ENCODE data around the gene PPP1R13L. TPM values are rescaled to one million over a fixed set of nuclear protein-coding genes. Genes with fewer than 3 reads are reported as not detected.

Gene PPP1R13L
- total and polyA plus RNA-seq, 2 of the 8 experiments (the other 6 are each of a cell fraction or from before 2014, with no cell fraction given): 9.1 to 15.3 TPM

DNA sequence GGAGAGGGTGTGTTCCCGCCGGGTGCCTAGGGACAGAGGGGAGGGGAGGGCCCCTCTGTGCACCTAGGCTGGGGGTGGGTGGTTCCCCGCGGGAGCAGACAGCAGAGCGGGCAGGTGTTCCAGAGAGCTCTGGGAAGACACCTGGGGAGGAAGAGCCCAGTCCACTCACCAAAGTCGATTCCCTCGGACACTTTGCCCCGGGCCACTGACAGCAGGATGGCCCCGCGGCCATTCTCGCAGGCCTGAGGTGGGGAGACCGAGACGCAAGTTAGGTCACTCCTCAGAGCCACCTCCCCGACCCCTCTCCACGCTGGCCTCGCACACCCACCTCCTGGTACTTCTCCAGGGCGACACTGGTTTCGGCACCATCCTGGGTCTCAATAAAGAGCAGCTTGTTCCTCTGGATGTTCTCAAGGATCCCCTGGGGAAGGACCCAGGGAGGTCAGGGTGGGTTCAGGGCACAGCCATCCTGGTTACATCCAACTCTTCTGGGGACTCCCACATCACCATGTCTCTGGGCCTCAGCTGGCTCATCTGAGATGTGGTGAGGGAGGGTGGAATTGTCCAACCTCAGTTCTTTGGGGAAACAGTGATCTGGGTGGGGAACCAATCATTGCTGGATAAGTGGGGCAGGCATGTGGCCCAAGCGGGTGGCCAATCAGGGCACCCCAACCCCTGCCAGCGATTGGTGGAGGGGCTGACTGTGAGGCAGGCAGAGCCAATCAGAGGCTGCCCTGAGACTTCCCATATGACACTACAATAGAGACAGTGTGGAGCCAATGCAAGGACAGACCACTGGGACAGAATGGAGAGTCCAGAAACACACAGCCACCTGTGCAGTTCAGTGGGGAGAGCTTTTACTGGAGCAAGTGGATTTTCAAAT is 51.7 kb downstream of the PPP1R13L start:
- no peak overlapping the region for H3K18ac ChIP-seq (ENCODE audit: extremely low read depth, low read length)
- H3K27ac ChIP-seq (ENCODE audit: low read depth, low read length): no peak overlapping the region
- no peak overlapping the region for H3K9ac ChIP-seq (replicated peaks in 1 of 4; ENCODE audit: extremely low read depth in 1 of 4, low read depth in 3 of 4, low read length in 3 of 4)
- H3K56ac ChIP-seq (replicated peaks; ENCODE audit: insufficient read length, low read depth, low read length): no peak overlapping the region
- no peaks in the 10 kb centered on the region for H3K27me3 ChIP-seq (replicated peaks in 1 of 4; ENCODE audit: control insufficient read depth in 3 of 4, extremely low read depth in 1 of 4, insufficient read depth in 3 of 4, low read length in 3 of 4)
- H2BK20ac ChIP-seq (ENCODE audit: low read length): no peak overlapping the region
- H3K4ac ChIP-seq (replicated peaks; ENCODE audit: insufficient read length, low read depth, low read length): no peak overlapping the region
- no peak overlapping the region for H3K4me2 ChIP-seq (ENCODE audit: insufficient read depth in 1 of 2, low read depth in 2 of 2, low read length in 2 of 2)
- no peak overlapping the region for H3K23ac ChIP-seq (ENCODE audit: insufficient read length)
- H2BK5ac ChIP-seq (ENCODE audit: low read depth, low read length): no peak overlapping the region
- no peak overlapping the region for H4K8ac ChIP-seq (ENCODE audit: extremely low read depth, insufficient read depth, low read length)
- H3K4me1 ChIP-seq (replicated peaks in 1 of 4; ENCODE audit: control insufficient read depth in 3 of 4, insufficient read depth in 4 of 4, low read length in 3 of 4): peaks cover 0 to 7% (median 2%) of the 10 kb centered on the region in 4 experiments; a peak in 2 of 7 replicates
- WGBS, 2 experiments (ENCODE audit: extremely low coverage in 1 of 2, insufficient coverage in 1 of 2, insufficient read length in 1 of 2, insufficient replicate concordance in 2 of 2, low coverage in 1 of 2, low lambda C conversion rate in 2 of 2, missing lambda C conversion rate in 1 of 2): 91% methylated on average over 18 of the region's 20 CpGs; no CpG with 5 or more reads in 1 of the 2 experiments
- no peaks in the 10 kb centered on the region for H3K79me2 ChIP-seq (ENCODE audit: control insufficient read depth in 1 of 2, insufficient read depth in 2 of 2, low read length in 2 of 2)
- CTCF ChIA-PET (ENCODE audit: partially characterized antibody): interaction anchor here (0.7 to 1.9 kb wide), 5 partner anchors 14 to 153 kb away, joined by 3 to 5 read pairs (median 3); no protein-coding TSS in a partner anchor
- no peak overlapping the region for H2BK120ac ChIP-seq (replicated peaks; ENCODE audit: low read depth, low read length)
- H3K23me2 ChIP-seq (ENCODE audit: low read depth, low read length): no peaks in the 10 kb centered on the region
- H3K79me1 ChIP-seq (ENCODE audit: low read depth, low read length): peaks cover 2% of the 10 kb centered on the region; the same call in 1 of the 2 replicates
- no peaks in the 10 kb centered on the region for H3K9me3 ChIP-seq (ENCODE audit: insufficient read depth in 2 of 2, low read depth in 1 of 2, low read length in 1 of 2)
- POLR2A ChIA-PET (ENCODE audit: partially characterized antibody): interaction anchor here (0.9 to 5.9 kb wide), 10 partner anchors 9 to 63 kb away, joined by 3 to 36 read pairs (median 4); partner anchors contain the start of gene ERCC2
- H3K36me3 ChIP-seq (ENCODE audit: control insufficient read depth in 2 of 4, insufficient read depth in 4 of 4, low read length in 3 of 4): peaks cover 20 to 68% (median 52%) of the 10 kb centered on the region in 4 experiments
- no peak overlapping the region for H2AFZ ChIP-seq (ENCODE audit: low read length)
- no peak overlapping the region for H4K91ac ChIP-seq (replicated peaks; ENCODE audit: insufficient read length, low read length)
- peaks cover 1 to 37% of the 10 kb centered on the region in 2 experiments for H4K20me1 ChIP-seq (replicated peaks in 1 of 2; ENCODE audit: control insufficient read depth in 1 of 2, insufficient read depth in 2 of 2, low read length in 2 of 2)
- no peak overlapping the region for H2BK15ac ChIP-seq (ENCODE audit: low read length)
- no peak overlapping the region for H3K4me3 ChIP-seq (ENCODE audit: extremely low read depth in 1 of 4, insufficient read depth in 2 of 4, low read depth in 3 of 4, low read length in 4 of 4)
- H3K14ac ChIP-seq (ENCODE audit: insufficient read length): no peak overlapping the region
- no peak overlapping the region for H4K5ac ChIP-seq (ENCODE audit: insufficient read length, low read depth, low read length)
- FAIRE-seq: no peak
- no peak overlapping the region for H2BK12ac ChIP-seq (ENCODE audit: low read depth, low read length)
- no peak overlapping the region for H2AK5ac ChIP-seq (ENCODE audit: low read depth, low read length)
- no peak for DNase-seq (ENCODE audit: low read depth in 1 of 2, low spot score in 2 of 2)
- TF ChIP-seq RAD21 (IDR thresholded peaks at IDR 0.05 in 1 of 2, conservative IDR thresholded peaks at IDR 0.05 in 1 of 2; ENCODE audit: low read depth in 2 of 2, low read length in 2 of 2) (no peak), KDM5A (IDR thresholded peaks at IDR 0.05; ENCODE audit: low read length) (no peak), BCL11A (IDR thresholded peaks at IDR 0.05; ENCODE audit: low read depth in 2 of 2, low read length in 2 of 2) (no peak), TEAD4 (IDR thresholded peaks at IDR 0.05; ENCODE audit: low read depth, low read length) (no peak), EGR1 (IDR thresholded peaks at IDR 0.05; ENCODE audit: borderline replicate concordance, low read depth, low read length) (no peak), HDAC2 (IDR thresholded peaks at IDR 0.05; ENCODE audit: borderline replicate concordance in 1 of 2, low read depth in 2 of 2, low read length in 2 of 2) (no peak), SRF (IDR thresholded peaks at IDR 0.05; ENCODE audit: low read depth, low read length) (no peak), TAF7 (optimal IDR thresholded peaks at IDR 0.05; ENCODE audit: borderline replicate concordance, low read depth, low read length) (no peak), CREB1 (IDR thresholded peaks at IDR 0.05) (no peak), GTF2F1 (IDR thresholded peaks at IDR 0.05; ENCODE audit: borderline replicate concordance, low read depth, low read length) (no peak), TBP (IDR thresholded peaks at IDR 0.05; ENCODE audit: low read depth, low read length) (no peak), BACH1 (IDR thresholded peaks at IDR 0.05; ENCODE audit: low read length) (no peak)
